Measurements from ENCODE around the gene MED14. TPM values are rescaled to one million over a fixed set of nuclear protein-coding genes. Genes with fewer than 3 reads are reported as not detected.

The MED14 gene
- total and polyA plus RNA-seq, 2 of the 13 experiments (the other 11 are each of a cell fraction or from before 2014, with no cell fraction given) = 10.2 to 16.3 TPM

DNA sequence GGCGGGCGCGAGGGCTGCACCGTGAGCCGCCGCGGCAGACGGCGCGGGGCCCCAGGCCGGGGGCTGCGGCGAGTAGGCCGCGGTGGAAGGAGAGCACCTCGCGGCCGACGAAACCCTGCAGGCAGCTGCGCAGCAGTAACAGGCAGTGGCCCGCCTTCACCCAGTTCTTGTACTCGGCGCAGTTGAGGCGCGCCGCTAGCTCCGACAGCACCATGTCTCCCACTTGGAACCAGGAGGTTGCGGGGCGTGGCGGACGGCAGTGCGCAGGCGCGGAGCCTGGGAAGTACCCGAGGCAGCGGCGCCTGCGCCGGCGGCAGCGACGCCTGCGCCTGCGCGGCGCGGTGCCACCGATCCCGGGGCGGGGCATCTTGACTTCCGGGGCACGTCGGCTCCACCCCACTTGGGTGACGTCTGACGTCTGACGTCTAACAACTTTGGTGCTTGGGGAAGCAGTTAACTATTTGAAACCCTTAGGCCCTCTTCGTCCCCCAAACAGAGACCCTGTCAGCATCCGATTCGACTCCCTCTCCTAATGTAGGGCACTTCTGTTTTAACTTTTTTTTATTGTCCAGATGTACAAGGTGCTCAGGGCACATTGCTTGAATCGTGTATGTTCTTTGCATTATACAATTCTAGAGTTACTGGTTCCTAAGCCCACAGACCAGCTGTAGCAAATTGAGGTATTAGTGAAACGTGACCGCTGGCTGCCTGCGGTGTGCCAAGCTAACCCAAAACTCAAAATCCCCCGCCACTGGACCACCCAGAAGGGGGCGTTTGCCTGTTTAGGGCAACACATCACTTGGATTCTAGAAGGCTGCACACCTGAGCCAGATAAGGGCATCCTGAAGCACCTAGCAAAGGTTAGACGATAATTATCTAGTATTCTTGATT, 87.8 kb downstream of the MED14 start, which contains the start of gene CXorf38 (continued):
- TF ChIP-seq, protein P1, sequence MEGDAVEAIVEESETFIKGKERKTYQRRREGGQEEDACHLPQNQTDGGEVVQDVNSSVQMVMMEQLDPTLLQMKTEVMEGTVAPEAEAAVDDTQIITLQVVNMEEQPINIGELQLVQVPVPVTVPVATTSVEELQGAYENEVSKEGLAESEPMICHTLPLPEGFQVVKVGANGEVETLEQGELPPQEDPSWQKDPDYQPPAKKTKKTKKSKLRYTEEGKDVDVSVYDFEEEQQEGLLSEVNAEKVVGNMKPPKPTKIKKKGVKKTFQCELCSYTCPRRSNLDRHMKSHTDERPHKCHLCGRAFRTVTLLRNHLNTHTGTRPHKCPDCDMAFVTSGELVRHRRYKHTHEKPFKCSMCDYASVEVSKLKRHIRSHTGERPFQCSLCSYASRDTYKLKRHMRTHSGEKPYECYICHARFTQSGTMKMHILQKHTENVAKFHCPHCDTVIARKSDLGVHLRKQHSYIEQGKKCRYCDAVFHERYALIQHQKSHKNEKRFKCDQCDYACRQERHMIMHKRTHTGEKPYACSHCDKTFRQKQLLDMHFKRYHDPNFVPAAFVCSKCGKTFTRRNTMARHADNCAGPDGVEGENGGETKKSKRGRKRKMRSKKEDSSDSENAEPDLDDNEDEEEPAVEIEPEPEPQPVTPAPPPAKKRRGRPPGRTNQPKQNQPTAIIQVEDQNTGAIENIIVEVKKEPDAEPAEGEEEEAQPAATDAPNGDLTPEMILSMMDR (CRISPR knock-in tag; IDR thresholded peaks at IDR 0.05) = 0 out of 2 replicates have a peak, but pooled peaks have one; percentile 19
- TF ChIP-seq CHD4 (IDR thresholded peaks at IDR 0.05; ENCODE audit: borderline replicate concordance, low read length) (no peak), NCOA5 (CRISPR knock-in tag; IDR thresholded peaks at IDR 0.05) (no peak), DPF2 (CRISPR knock-in tag; IDR thresholded peaks at IDR 0.05; ENCODE audit: borderline replicate concordance, low read depth) (no peak), CREM (IDR thresholded peaks at IDR 0.05) (peak; percentile 32), CREM (CRISPR knock-in tag; IDR thresholded peaks at IDR 0.05) (no peak), TEAD3 (CRISPR knock-in tag; optimal IDR thresholded peaks at IDR 0.05; ENCODE audit: borderline replicate concordance) (no peak), ZNF746 (CRISPR knock-in tag; IDR thresholded peaks at IDR 0.05) (no peak), YEATS4 (CRISPR knock-in tag; IDR thresholded peaks at IDR 0.05; ENCODE audit: borderline replicate concordance) (peak; percentile 41; the same call in 1 of the 2 replicates), ERF (CRISPR knock-in tag; IDR thresholded peaks at IDR 0.05) (no peak), ZNF749 (CRISPR knock-in tag; IDR thresholded peaks at IDR 0.05; ENCODE audit: borderline replicate concordance) (peak; percentile 47; the same call in 1 of the 2 replicates), KDM6A (CRISPR knock-in tag; IDR thresholded peaks at IDR 0.05; ENCODE audit: low read depth) (no peak), ADNP (CRISPR knock-in tag; IDR thresholded peaks at IDR 0.05) (no peak), ZNF674 (CRISPR knock-in tag; IDR thresholded peaks at IDR 0.05; ENCODE audit: low read depth) (no peak), ZBTB21 (CRISPR knock-in tag; IDR thresholded peaks at IDR 0.05) (no peak), ZFP82 (CRISPR knock-in tag; IDR thresholded peaks at IDR 0.05; ENCODE audit: borderline replicate concordance) (no peak), ZNF768 (CRISPR knock-in tag; IDR thresholded peaks at IDR 0.05) (no peak), ISX (CRISPR knock-in tag; conservative IDR thresholded peaks at IDR 0.05) (no peak), ATM (IDR thresholded peaks at IDR 0.05; ENCODE audit: borderline replicate concordance) (no peak), CAMTA2 (CRISPR knock-in tag; IDR thresholded peaks at IDR 0.05; ENCODE audit: borderline replicate concordance) (no peak), ZNF577 (CRISPR knock-in tag; IDR thresholded peaks at IDR 0.05; ENCODE audit: borderline replicate concordance, low read depth) (no peak), CCDC6 (CRISPR knock-in tag; IDR thresholded peaks at IDR 0.05) (0 out of 2 replicates have a peak, but pooled peaks have one; percentile 39)
- TF ChIP-seq, protein P2, sequence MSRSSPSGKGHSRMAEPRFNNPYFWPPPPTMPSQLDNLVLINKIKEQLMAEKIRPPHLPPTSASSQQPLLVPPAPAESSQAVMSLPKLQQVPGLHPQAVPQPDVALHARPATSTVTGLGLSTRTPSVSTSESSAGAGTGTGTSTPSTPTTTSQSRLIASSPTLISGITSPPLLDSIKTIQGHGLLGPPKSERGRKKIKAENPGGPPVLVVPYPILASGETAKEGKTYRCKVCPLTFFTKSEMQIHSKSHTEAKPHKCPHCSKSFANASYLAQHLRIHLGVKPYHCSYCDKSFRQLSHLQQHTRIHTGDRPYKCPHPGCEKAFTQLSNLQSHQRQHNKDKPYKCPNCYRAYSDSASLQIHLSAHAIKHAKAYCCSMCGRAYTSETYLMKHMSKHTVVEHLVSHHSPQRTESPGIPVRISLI (CRISPR knock-in tag; IDR thresholded peaks at IDR 0.05; ENCODE audit: borderline replicate concordance) = no peak
- TF ChIP-seq, protein P3, sequence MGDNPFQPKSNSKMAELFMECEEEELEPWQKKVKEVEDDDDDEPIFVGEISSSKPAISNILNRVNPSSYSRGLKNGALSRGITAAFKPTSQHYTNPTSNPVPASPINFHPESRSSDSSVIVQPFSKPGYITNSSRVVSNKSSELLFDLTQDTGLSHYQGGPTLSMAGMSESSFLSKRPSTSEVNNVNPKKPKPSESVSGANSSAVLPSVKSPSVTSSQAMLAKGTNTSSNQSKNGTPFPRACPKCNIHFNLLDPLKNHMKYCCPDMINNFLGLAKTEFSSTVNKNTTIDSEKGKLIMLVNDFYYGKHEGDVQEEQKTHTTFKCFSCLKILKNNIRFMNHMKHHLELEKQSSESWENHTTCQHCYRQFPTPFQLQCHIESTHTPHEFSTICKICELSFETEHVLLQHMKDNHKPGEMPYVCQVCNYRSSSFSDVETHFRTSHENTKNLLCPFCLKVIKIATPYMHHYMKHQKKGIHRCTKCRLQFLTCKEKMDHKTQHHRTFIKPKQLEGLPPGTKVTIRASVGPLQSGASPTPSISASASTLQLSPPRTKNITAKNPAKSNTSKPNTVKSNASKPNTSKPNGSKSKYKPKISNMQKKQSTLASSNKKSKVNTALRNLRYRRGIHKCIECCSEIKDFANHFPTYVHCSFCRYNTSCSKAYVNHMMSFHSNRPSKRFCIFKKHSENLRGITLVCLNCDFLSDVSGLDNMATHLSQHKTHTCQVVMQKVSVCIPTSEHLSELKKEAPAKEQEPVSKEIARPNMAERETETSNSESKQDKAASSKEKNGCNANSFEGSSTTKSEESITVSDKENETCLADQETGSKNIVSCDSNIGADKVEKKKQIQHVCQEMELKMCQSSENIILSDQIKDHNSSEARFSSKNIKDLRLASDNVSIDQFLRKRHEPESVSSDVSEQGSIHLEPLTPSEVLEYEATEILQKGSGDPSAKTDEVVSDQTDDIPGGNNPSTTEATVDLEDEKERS (CRISPR knock-in tag; IDR thresholded peaks at IDR 0.05) = no peak
- TF ChIP-seq, protein P4, sequence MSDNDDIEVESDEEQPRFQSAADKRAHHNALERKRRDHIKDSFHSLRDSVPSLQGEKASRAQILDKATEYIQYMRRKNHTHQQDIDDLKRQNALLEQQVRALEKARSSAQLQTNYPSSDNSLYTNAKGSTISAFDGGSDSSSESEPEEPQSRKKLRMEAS (IDR thresholded peaks at IDR 0.05) = peak; percentile 31; the same call in 1 of the 2 replicates

Data from HepG2 (cell line).